T-helper 17 cell (primary cell): ENCODE data around the gene CYB5A. TPM values are rescaled to one million over a fixed set of nuclear protein-coding genes. Genes with fewer than 3 reads are reported as not detected.
"Not testable (repeated sequence)": the region's sequence is repeated elsewhere in the genome, so short reads cannot be mapped to it uniquely, and the experiment has no call there.

Source experiments
- ATAC-seq: fragments of 150-1000 bp; cut with Tn5 transposase; 2 replicates; pipeline ENCODE4 v1.10.0; 2021; ENCODE audit warnings: mild to moderate bottlenecking, moderate library complexity
- DNase-seq, 3 donors: peaks; one replicate each; pipeline versions ENCODE4 v3.0.0 to v3.0.0-alpha.2; 2020 to 2021
- H3K9me3 ChIP-seq: one replicate; pipeline ENCODE4 v1.7.0; 2013; ENCODE audit warnings: low read length, mild to moderate bottlenecking; ENCODE audit not compliant: control insufficient read depth, poor library complexity, severe bottlenecking
- H3K27ac Mint-ChIP-seq: one replicate; pipeline ENCODE4 v1.8.0; 2022; ENCODE audit warnings: mild to moderate bottlenecking, moderate library complexity, mixed read lengths
- H3K27me3 Mint-ChIP-seq: one replicate; pipeline ENCODE4 v1.8.0; 2022; ENCODE audit warnings: mixed read lengths
- H3K36me3 Mint-ChIP-seq: one replicate; pipeline ENCODE4 v1.8.0; 2022; ENCODE audit warnings: low read depth, mixed read lengths
- H3K4me1 Mint-ChIP-seq: one replicate; pipeline ENCODE4 v1.8.0; 2022; ENCODE audit warnings: mild to moderate bottlenecking, mixed read lengths
- H3K4me3 Mint-ChIP-seq: one replicate; pipeline ENCODE4 v1.8.0; 2022; ENCODE audit warnings: mild to moderate bottlenecking, moderate library complexity, mixed read lengths
- total RNA-seq, 4 donors: library from RNA in 2 of 4; stranded (reverse) in 2 of 4; gene quantifications; one replicate each; pipeline ENCODE4 v1.2.3 and lab custom pipeline; 2022 to 2026

The CYB5A gene, protein sequence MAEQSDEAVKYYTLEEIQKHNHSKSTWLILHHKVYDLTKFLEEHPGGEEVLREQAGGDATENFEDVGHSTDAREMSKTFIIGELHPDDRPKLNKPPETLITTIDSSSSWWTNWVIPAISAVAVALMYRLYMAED
- total RNA-seq (10 to 100 TPM; 14.5 to 14.8 TPM), total RNA-seq (lab: John Stamatoyannopoulos, UW) (9.3 to 21.7 reads per million in 2 donors)

DNA sequence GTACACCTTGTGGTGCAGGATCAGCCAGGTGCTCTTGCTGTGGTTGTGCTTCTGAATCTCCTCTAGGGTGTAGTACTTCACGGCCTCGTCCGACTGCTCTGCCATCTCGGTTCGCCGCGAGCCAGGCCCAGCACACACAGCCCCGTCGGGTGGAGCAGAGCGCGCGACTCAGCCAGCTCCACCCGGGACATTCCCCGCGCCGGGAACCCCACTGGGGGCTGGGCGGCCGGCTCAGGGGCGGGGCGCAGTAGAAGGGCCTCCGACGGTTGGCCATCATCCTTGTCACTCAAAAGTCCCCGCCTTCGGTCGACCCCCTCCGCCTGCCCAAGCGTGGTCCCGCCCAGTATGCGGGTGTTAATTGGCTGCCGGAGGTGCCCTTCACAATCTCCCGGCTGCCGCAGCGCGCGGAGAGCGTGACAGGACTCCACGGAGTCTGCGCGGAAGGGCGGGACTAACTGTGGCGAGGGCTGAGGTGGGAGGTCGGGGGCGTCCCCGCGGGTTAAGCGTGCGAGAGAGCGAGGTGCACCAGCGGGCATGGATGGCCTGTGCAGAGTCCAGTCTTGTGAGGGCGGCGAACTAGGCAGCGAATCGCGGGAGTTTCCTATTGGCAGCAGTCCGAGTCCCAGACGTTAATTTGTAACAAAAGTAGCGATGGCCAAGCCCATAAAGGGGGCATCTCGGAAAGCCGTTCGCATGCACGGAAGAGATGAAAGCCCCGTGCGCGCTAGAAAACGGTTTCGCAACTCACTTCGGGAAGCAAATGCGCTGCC is at the start of gene CYB5A:
CYB5A (minus strand) TSS at position 193 of the 770 bp plus-strand sequence; CDS start at position 105, 88 bp downstream.
- H3K4me3 Mint-ChIP-seq, result peak within 1 kb of the TSS; percentile 99
- no peaks in the 10 kb centered on the region for H3K9me3 ChIP-seq
- peaks cover 14% of the 10 kb centered on the region for H3K4me1 Mint-ChIP-seq
- DNase-seq (peak; percentile 97 to 99 (median 99)), ATAC-seq (peak; percentile 97)
- peaks cover 2% of the 10 kb centered on the region for H3K36me3 Mint-ChIP-seq
- no peaks in the 10 kb centered on the region for H3K27me3 Mint-ChIP-seq
- peak within 1 kb of the TSS; percentile 92 for H3K27ac Mint-ChIP-seq

DNA sequence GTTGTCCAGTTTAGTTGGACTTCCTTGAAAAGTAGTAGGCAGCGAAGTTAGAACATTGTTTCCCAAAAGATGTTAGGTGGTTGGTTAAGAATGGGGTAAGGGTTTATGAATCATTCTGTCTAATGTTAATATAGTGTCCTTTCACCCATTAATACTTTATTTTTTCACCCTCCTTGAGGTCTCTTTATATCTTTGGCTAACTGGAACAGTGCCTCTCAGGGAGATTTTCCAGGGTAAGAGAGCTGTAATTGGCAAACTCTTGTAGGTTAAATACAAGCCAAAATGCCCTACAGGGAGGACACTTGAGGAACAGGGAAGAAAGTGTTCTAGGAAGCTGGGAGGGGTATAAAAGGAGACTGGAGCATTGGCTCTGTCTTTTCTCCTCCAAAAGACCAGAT is 46.1 kb upstream of the CYB5A start:
- ATAC-seq, result no peak
- no peaks in the 10 kb centered on the region for H3K9me3 ChIP-seq
- Mint-ChIP-seq H3K36me3 (peaks cover 6% of the 10 kb centered on the region), H3K27ac (no peak overlapping the region), H3K27me3 (peaks cover 41% of the 10 kb centered on the region), H3K4me3 (no peak overlapping the region), H3K4me1 (peaks cover 10% of the 10 kb centered on the region)
- DNase-seq, result no peak

DNA sequence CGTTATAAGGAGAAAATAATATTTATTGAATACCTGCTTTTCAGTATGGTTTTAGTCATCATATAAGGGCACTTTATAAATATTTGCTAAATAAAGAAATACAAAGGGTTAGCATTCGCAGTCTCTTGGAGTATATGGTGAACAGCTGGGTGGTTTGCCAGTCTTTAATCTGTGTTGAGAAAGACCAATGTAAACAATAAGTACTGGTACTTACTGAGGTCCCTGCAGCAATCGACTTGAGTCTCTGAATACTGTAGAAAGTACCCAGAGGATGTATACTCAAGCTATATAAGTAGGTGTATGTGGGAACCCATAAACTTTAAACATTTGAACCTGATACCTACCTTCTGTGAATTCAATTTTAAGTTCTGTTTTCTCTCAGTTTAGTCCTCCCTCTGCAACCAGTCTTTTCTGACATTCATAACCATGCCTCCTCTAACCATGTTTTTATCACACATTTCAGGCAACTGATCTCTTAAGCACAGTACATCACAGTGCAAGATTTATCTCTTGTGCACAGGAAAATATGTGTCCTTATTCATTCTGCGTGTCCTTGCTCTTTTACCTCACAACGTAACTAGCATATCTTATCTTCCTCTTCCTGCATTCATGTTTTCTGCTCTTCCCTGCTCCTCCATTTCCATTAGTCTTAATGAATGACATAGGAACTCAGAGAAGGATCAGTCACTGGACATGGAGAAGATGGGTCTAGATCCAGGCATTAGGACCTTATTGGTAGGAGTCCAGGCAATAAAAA is 45.6 kb upstream of the CYB5A start:
- H3K4me1 Mint-ChIP-seq, result peaks cover 10% of the 10 kb centered on the region

DNA sequence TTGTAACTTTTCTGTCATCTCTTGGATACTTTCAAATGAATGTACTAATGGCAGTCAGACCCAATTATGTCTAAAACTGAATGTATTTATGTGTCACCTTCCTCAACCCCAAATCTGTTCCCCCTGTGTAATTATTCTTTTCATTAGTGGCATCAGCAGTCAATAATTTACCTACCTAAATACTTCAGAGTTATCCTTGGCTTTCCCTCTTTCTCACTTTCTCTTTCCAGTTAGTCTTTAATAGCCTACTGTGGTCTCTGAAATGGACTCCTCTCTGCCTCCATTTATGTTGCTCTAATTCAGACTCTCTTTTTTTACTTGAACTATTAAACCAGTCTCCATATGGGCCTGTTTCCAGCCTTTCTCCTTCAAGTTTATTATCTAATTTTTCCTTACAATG is 44.9 kb upstream of the CYB5A start:
- H3K36me3 Mint-ChIP-seq, result peaks cover 6% of the 10 kb centered on the region
- no peak for ATAC-seq
- DNase-seq, result no peak
- H3K27me3 Mint-ChIP-seq, result peaks cover 48% of the 10 kb centered on the region
- no peaks in the 10 kb centered on the region for H3K9me3 ChIP-seq
- H3K4me1 Mint-ChIP-seq, result peaks cover 10% of the 10 kb centered on the region
- H3K27ac Mint-ChIP-seq, result no peak overlapping the region
- no peak overlapping the region for H3K4me3 Mint-ChIP-seq

More for the DNA sequence above, 45.6 kb upstream of the CYB5A start:
- peaks cover 44% of the 10 kb centered on the region for H3K27me3 Mint-ChIP-seq
- DNase-seq, result no peak
- no peak for ATAC-seq
- no peak overlapping the region for H3K4me3 Mint-ChIP-seq
- no peaks in the 10 kb centered on the region for H3K9me3 ChIP-seq
- no peak overlapping the region for H3K27ac Mint-ChIP-seq
- peaks cover 6% of the 10 kb centered on the region for H3K36me3 Mint-ChIP-seq

DNA sequence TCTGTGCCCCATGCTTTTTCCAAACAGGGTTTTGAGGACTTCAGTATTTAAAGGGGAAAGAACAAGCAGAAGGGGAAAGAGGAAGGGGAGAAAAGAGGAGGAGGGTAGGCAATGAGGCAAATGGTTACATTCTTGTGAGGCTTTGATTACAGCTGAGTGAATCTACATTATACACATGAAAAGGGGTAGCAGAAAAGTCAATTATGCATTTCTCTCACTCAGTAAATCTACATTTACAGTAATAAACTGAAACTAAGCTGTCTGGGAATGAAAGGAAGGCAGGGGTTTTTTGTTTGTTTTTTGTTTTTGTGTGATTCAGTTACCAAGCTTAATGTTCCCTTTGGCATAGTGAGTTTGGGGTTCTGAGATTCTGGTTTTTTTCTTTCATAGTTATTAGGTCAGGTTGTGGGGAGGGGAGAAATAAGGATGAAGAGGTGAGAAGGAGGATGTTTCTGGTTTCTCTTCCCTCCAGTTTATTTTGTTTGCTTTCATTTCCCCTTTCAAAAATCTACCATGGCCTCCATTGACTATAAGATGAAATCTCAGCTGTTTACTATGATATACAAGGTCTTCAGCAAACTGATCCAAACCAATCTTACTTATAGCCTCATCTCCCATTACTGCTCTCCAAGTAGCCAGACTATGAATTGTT is 42.6 kb upstream of the CYB5A start:
- ATAC-seq, result peak; percentile 32
- peak overlapping the region; percentile 24 for H3K27ac Mint-ChIP-seq
- peaks cover 10% of the 10 kb centered on the region for H3K4me1 Mint-ChIP-seq
- H3K27me3 Mint-ChIP-seq, result peaks cover 45% of the 10 kb centered on the region
- no peak overlapping the region for H3K4me3 Mint-ChIP-seq
- DNase-seq, result no peak
- H3K9me3 ChIP-seq, result no peaks in the 10 kb centered on the region
- H3K36me3 Mint-ChIP-seq, result peaks cover 6% of the 10 kb centered on the region

DNA sequence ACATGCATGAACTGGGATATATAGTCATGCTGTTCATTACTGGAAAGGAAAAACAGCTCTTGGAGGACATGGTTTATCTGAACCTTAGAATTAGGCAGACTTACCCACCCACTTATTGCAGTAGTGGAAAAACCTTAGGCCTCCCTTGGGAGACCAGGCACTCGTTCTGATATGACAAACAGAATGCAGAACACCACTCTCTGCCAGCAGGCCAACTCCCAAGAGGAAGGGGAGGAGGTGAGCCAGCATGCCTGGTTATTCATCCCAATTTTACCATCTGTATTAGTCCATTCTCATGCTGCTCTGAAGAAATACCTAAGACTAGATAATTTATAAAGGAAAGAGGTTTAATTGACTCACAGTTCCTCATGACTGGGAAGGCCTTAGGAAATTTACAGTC is 41.3 kb upstream of the CYB5A start:
- Mint-ChIP-seq H3K4me3 (no peak overlapping the region), H3K27ac (no peak overlapping the region), H3K36me3 (peaks cover 6% of the 10 kb centered on the region), H3K4me1 (peaks cover 10% of the 10 kb centered on the region), H3K27me3 (peaks cover 52% of the 10 kb centered on the region)
- DNase-seq (no peak), ATAC-seq (no peak)
- H3K9me3 ChIP-seq, result no peaks in the 10 kb centered on the region

DNA sequence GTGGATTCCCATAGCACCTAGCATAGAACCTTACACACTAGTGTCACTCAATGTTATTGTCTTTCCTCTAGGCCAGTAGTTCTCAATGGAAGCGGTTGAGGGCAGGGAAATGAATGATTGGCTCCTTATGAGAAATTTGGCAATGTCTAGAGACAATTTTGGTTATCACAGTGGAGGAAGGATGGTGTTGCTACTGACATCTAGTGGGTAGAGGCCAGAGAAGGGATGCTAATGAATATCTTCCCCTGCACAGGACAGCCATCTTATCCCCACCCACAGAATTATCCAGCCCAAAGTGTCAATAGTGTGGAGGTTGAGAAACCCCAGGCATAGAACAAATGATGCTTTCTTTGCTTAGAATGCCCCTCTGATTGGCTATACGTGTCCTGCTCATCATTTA is 39.6 kb upstream of the CYB5A start:
- Mint-ChIP-seq H3K27me3 (peaks cover 36% of the 10 kb centered on the region), H3K4me3 (no peak overlapping the region), H3K36me3 (no peaks in the 10 kb centered on the region), H3K4me1 (peaks cover 4% of the 10 kb centered on the region), H3K27ac (no peak overlapping the region)
- DNase-seq (no peak), ATAC-seq (no peak)
- H3K9me3 ChIP-seq, result no peaks in the 10 kb centered on the region

DNA sequence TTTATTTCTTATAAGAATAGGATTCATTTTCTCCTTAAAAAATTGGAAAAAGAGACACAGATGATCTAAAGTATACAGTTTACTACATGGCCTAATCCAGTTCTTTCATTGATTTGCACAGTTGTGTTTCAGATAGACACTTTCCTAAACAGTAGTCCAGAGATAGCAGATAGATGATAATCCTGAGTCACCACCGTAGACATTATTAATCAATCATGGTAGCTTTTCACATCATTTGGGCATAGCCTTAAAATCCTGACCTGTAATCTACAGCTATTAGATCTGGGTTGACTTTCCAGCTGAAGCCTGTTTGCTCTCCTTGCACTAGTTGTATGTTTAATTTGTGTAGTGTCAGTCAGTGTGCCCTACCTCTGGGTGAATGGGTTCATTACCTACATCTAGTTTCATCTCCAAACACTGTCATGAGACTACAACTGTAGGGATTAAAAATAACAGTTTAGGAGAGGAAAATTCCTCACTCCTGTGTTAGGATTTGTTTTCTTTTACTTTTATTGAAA is 38.0 kb upstream of the CYB5A start:
- no peak for DNase-seq
- H3K4me3 Mint-ChIP-seq, result no peak overlapping the region
- peaks cover 2% of the 10 kb centered on the region for H3K4me1 Mint-ChIP-seq
- H3K27ac Mint-ChIP-seq, result no peak overlapping the region
- peaks cover 39% of the 10 kb centered on the region for H3K27me3 Mint-ChIP-seq
- ATAC-seq, result no peak
- H3K9me3 ChIP-seq, result no peaks in the 10 kb centered on the region
- no peaks in the 10 kb centered on the region for H3K36me3 Mint-ChIP-seq

DNA sequence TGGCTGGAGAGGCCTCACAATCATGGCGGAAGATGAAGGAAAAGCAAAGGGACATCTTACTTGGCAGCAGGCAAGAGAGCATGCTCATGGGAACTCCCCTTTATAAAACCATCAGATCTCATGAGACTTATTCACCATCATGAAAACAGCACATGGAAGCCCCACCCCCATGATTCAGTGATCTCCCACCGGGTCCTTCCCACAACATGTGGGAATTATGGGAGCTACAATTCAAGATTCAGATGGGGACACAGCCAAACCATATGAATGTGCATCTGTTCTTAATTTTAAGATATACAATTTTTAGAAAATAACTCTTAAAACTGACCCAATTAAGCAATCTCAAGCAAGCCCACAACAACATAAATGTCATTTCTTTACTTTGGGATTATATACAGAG is 36.4 kb upstream of the CYB5A start:
- H3K27ac Mint-ChIP-seq, result no peak overlapping the region
- H3K27me3 Mint-ChIP-seq, result peaks cover 31% of the 10 kb centered on the region
- no peak overlapping the region for H3K4me3 Mint-ChIP-seq
- no peaks in the 10 kb centered on the region for H3K36me3 Mint-ChIP-seq
- no peaks in the 10 kb centered on the region for H3K9me3 ChIP-seq
- ATAC-seq (no peak), DNase-seq (no peak)
- no peaks in the 10 kb centered on the region for H3K4me1 Mint-ChIP-seq

DNA sequence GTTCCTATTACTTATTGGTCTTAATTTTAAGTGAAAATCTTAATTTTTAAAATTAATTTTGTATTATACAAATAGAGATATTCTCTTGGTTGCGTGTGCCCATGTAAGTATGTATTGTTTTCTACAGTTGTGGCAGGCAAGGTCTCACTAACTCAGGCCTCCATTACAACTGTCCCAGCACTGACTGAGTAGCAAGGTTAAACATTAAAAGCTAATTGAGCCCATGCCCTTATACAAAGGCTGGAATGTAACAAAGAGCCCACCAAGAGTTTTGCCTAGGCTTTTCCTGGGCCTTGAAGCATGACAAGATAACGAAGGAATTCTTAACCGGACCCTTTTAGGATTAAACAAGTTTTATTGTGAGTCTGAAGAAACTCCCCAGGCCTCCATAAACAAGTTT is 35.0 kb upstream of the CYB5A start:
- not testable (repeated sequence) for H3K36me3 Mint-ChIP-seq, H3K9me3 ChIP-seq, H3K27ac Mint-ChIP-seq, H3K4me1 Mint-ChIP-seq, DNase-seq, ATAC-seq, H3K4me3 Mint-ChIP-seq
- peaks cover 26% of the 10 kb centered on the region for H3K27me3 Mint-ChIP-seq

DNA sequence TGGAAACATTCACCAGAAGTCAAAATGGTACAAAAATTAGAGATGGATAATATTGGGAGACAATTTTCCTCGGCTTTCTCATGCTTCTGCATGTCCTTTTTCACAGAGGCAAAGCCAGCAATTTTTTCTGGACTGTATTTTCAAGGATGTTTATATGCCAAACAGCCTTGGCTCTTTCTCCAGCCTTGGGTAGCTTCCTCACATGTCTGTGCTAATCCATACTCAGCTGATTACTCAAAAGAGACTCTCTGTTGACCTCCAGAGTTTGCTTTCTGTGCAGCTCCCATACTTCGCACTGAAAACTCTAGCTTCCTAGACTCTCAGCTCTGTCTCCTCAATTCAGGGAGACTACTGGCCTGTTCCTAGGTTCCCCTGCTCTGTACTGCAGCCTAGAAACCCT is 34.5 kb upstream of the CYB5A start:
- Mint-ChIP-seq H3K36me3 (no peaks in the 10 kb centered on the region), H3K27ac (no peak overlapping the region), H3K4me1 (no peaks in the 10 kb centered on the region), H3K27me3 (peaks cover 20% of the 10 kb centered on the region), H3K4me3 (no peak overlapping the region)
- DNase-seq (no peak), ATAC-seq (no peak)
- H3K9me3 ChIP-seq, result no peaks in the 10 kb centered on the region

DNA sequence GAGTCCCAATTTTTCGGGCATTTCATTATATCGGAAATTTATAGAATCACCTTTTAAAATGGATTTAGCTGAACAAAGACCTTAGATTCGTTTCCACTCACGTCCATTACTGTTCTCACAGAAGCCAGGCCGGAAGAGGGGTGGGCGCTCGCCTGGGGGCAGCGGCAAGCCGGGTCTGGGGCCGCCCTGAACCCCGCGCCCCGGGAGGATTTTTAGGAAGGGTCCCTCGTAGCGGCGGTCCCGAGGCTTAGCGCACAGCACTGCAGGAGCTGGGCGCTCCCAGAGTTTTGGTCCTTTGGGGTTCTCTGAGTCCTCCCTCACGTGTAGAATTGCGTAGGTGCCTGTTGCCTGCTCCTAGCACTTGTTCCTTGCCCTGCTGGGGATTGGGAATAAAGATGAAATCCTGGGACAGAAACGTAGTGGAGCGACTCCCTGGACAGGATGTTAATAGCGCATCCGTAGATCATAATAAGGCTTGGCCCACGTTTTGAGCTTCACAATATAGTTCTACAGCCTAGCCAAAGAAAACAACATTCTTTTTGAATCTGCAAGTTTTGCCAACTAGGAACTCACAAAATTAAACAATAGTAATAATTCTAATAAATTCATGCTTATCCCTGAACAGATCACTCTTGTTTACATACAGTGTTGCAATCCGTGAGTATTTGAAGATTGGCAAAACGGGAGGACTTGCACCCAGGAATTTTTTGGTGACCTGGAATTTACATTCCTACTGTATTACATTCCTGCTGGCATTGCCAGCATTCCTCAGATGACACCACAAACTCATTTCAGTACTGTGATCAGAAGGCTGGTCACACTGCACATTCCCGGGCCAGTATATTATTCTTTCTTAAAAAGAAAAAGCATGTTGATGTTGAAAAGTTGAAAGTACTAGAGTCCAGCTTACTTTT is 24.8 kb upstream of the CYB5A start:
- H3K27me3 Mint-ChIP-seq, result peaks cover 21% of the 10 kb centered on the region
- no peak for ATAC-seq
- no peaks in the 10 kb centered on the region for H3K36me3 Mint-ChIP-seq
- H3K4me3 Mint-ChIP-seq, result no peak overlapping the region
- no peaks in the 10 kb centered on the region for H3K9me3 ChIP-seq
- H3K27ac Mint-ChIP-seq, result no peak overlapping the region
- no peaks in the 10 kb centered on the region for H3K4me1 Mint-ChIP-seq
- no peak for DNase-seq
